ENCODE results near the gene PLPP3.
"Not testable (repeated sequence)": the region's sequence is repeated elsewhere in the genome, so short reads cannot be mapped to it uniquely, and the experiment has no call there.

The PLPP3 gene

DNA sequence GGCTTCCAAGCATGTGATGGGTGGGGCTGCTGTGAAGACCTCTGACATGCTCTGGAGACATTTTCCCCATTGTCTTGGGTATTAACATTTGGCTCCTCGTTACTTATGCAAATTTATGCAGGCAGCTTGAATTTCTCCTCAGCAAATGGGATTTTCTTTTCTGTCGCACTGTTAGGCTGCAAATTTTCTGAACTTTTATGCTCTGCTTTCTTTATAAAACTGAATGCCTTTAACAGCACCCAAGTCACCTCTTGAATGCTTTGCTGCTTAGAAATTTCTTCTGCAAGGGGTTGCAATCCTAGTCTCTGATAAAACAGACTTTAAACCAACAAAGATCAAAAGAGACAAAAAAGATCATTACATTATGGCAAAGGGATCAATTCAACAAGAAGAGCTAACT lies 30.7 kb upstream of the PLPP3 start:
- POLR2A ChIA-PET; H3K36me3 ChIP-seq (ENCODE audit: control insufficient read depth in 4 of 4, insufficient read depth in 4 of 4, low read length in 3 of 4); H3K9me3 ChIP-seq (ENCODE audit: control extremely low read depth in 1 of 5, control insufficient read depth in 4 of 5, insufficient read depth in 2 of 5, low read depth in 1 of 5, low read length in 4 of 5); H3K27me3 ChIP-seq (replicated peaks in 2 of 5; ENCODE audit: control insufficient read depth in 4 of 5, insufficient read depth in 5 of 5, low read length in 4 of 5); H3K27ac ChIP-seq (ENCODE audit: insufficient read depth in 1 of 2, low read depth in 1 of 2, low read length in 2 of 2, poor library complexity in 1 of 2, severe bottlenecking in 2 of 2); DNase-seq; H3K4me3 ChIP-seq (ENCODE audit: control insufficient read depth in 1 of 7, extremely low read depth in 1 of 7, insufficient read depth in 4 of 7, low read depth in 2 of 7, low read length in 6 of 7); H3K4me1 ChIP-seq (ENCODE audit: control extremely low read depth in 1 of 4, control insufficient read depth in 4 of 4, insufficient read depth in 4 of 4, low read length in 3 of 4): not testable (repeated sequence)
- 70% methylated on average over 2 of the region's 2 CpGs for WGBS (ENCODE audit: insufficient coverage)
- CTCF ChIA-PET, result interaction anchor here (1.3 kb wide), 1 partner anchor 9 kb away, joined by 3 read pairs; no protein-coding TSS in a partner anchor

DNA sequence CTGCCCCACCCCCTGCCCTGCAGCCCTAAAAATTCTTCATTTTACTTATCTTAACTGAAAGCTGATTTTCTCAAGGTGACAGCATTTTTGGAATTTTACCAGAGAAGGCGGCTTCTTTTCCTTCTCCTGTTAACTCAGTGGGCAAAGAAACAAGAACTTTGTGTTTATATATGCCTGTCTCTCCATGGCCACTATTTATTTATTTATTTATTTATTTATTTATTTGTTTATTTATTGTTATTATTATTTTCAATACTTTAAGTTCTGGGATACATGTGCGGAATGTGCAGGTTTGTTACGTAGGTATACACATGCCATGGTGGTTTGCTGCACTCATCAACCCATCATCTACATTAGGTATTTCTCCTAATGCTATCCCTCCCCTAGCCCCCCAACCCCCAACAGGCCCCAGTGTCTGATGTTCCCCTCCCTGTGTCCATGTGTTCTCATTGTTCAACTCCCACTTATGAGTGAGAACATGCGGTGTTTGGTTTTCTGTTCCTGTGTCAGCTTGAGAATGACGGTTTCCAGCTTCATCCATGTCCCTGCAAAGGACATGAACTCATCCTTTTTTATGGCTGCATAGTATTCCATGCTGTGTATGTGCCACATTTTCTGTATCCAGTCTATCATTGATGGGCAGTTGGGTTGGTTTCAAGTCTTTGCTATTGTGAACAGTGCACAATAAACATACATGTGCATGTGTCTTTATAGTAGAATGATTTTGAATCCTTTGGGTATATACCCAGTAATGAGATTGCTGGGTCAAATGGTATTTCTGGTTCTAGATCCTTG lies 16.2 kb upstream of the PLPP3 start:
- CTCF ChIA-PET, result not testable (repeated sequence)

GRCh38 chr1:56591909-56592308 lies 12.5 kb upstream of the PLPP3 start:
- ChIA-PET CTCF (no interaction called here), POLR2A (no interaction called here)
- DNase-seq, result no peak
- Histone ChIP-seq H3K27ac (ENCODE audit: insufficient read depth in 1 of 2, low read depth in 1 of 2, low read length in 2 of 2, poor library complexity in 1 of 2, severe bottlenecking in 2 of 2) (no peak overlapping the region), H3K27me3 (replicated peaks in 2 of 5; ENCODE audit: control insufficient read depth in 4 of 5, insufficient read depth in 5 of 5, low read length in 4 of 5) (no peaks in the 10 kb centered on the region), H3K36me3 (ENCODE audit: control insufficient read depth in 4 of 4, insufficient read depth in 4 of 4, low read length in 3 of 4) (no peaks in the 10 kb centered on the region), H3K4me1 (ENCODE audit: control extremely low read depth in 1 of 4, control insufficient read depth in 4 of 4, insufficient read depth in 4 of 4, low read length in 3 of 4) (no peaks in the 10 kb centered on the region), H3K4me3 (ENCODE audit: control insufficient read depth in 1 of 7, extremely low read depth in 1 of 7, insufficient read depth in 4 of 7, low read depth in 2 of 7, low read length in 6 of 7) (no peak overlapping the region), H3K9me3 (ENCODE audit: control extremely low read depth in 1 of 5, control insufficient read depth in 4 of 5, insufficient read depth in 2 of 5, low read depth in 1 of 5, low read length in 4 of 5) (no peaks in the 10 kb centered on the region)
- WGBS (ENCODE audit: insufficient coverage), result no CpG with 5 or more reads among the region's 3 CpGs

More for the DNA sequence above, 16.2 kb upstream of the PLPP3 start:
- H3K27me3 ChIP-seq (replicated peaks in 2 of 5; ENCODE audit: control insufficient read depth in 4 of 5, insufficient read depth in 5 of 5, low read length in 4 of 5); H3K4me1 ChIP-seq (ENCODE audit: control extremely low read depth in 1 of 4, control insufficient read depth in 4 of 4, insufficient read depth in 4 of 4, low read length in 3 of 4); H3K4me3 ChIP-seq (ENCODE audit: control insufficient read depth in 1 of 7, extremely low read depth in 1 of 7, insufficient read depth in 4 of 7, low read depth in 2 of 7, low read length in 6 of 7); H3K36me3 ChIP-seq (ENCODE audit: control insufficient read depth in 4 of 4, insufficient read depth in 4 of 4, low read length in 3 of 4); DNase-seq; POLR2A ChIA-PET; H3K9me3 ChIP-seq (ENCODE audit: control extremely low read depth in 1 of 5, control insufficient read depth in 4 of 5, insufficient read depth in 2 of 5, low read depth in 1 of 5, low read length in 4 of 5); H3K27ac ChIP-seq (ENCODE audit: insufficient read depth in 1 of 2, low read depth in 1 of 2, low read length in 2 of 2, poor library complexity in 1 of 2, severe bottlenecking in 2 of 2): not testable (repeated sequence)
- 80% methylated on average over 1 of the region's 5 CpGs for WGBS (ENCODE audit: insufficient coverage)

DNA sequence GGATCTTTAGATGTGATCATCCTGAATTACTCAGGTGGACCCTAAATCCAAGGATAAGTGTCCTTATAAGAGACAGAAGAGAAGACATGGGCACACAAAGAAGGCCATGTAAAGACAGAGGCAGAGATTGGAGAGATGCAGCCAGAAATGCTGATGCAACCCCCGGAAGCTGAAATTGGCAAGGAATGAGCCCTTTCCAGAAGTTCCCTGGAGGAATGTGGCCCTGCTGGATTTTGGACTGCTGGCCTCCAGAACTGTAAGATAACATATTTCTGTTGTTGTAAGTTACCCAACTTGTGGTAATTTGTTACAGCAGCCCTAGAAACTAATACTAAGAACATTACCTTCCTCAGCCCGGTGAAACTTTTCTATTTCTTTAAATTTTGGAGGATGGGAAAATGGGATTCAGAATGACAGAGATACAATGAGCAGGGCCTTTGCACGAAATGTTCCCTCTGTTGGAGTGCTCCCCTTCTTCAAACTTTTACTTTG lies 11.2 kb upstream of the PLPP3 start:
- ChIA-PET POLR2A (no interaction called here), CTCF (no interaction called here)
- DNase-seq, result no peak
- Histone ChIP-seq H3K4me1 (ENCODE audit: control extremely low read depth in 1 of 4, control insufficient read depth in 4 of 4, insufficient read depth in 4 of 4, low read length in 3 of 4) (no peaks in the 10 kb centered on the region), H3K36me3 (ENCODE audit: control insufficient read depth in 4 of 4, insufficient read depth in 4 of 4, low read length in 3 of 4) (no peaks in the 10 kb centered on the region), H3K4me3 (ENCODE audit: control insufficient read depth in 1 of 7, extremely low read depth in 1 of 7, insufficient read depth in 4 of 7, low read depth in 2 of 7, low read length in 6 of 7) (no peak overlapping the region), H3K9me3 (ENCODE audit: control extremely low read depth in 1 of 5, control insufficient read depth in 4 of 5, insufficient read depth in 2 of 5, low read depth in 1 of 5, low read length in 4 of 5) (no peaks in the 10 kb centered on the region), H3K27ac (ENCODE audit: insufficient read depth in 1 of 2, low read depth in 1 of 2, low read length in 2 of 2, poor library complexity in 1 of 2, severe bottlenecking in 2 of 2) (no peak overlapping the region), H3K27me3 (replicated peaks in 2 of 5; ENCODE audit: control insufficient read depth in 4 of 5, insufficient read depth in 5 of 5, low read length in 4 of 5) (no peaks in the 10 kb centered on the region)
- WGBS (ENCODE audit: insufficient coverage), result 100% methylated on average over 1 of the region's 3 CpGs

- 100% methylated on average over 1 of the region's 2 CpGs for WGBS (ENCODE audit: insufficient coverage)
- Histone ChIP-seq H3K27ac (ENCODE audit: insufficient read depth in 1 of 2, low read depth in 1 of 2, low read length in 2 of 2, poor library complexity in 1 of 2, severe bottlenecking in 2 of 2) (no peak overlapping the region), H3K27me3 (replicated peaks in 2 of 5; ENCODE audit: control insufficient read depth in 4 of 5, insufficient read depth in 5 of 5, low read length in 4 of 5) (no peaks in the 10 kb centered on the region), H3K4me3 (ENCODE audit: control insufficient read depth in 1 of 7, extremely low read depth in 1 of 7, insufficient read depth in 4 of 7, low read depth in 2 of 7, low read length in 6 of 7) (no peak overlapping the region), H3K4me1 (ENCODE audit: control extremely low read depth in 1 of 4, control insufficient read depth in 4 of 4, insufficient read depth in 4 of 4, low read length in 3 of 4) (no peaks in the 10 kb centered on the region), H3K9me3 (ENCODE audit: control extremely low read depth in 1 of 5, control insufficient read depth in 4 of 5, insufficient read depth in 2 of 5, low read depth in 1 of 5, low read length in 4 of 5) (no peaks in the 10 kb centered on the region), H3K36me3 (ENCODE audit: control insufficient read depth in 4 of 4, insufficient read depth in 4 of 4, low read length in 3 of 4) (no peaks in the 10 kb centered on the region)
- POLR2A ChIA-PET, result no interaction called here
- no peak for DNase-seq
- CTCF ChIA-PET, result no interaction called here
Observed at GRCh38 chr1:56589369-56589768, 10.0 kb upstream of the PLPP3 start.

DNA sequence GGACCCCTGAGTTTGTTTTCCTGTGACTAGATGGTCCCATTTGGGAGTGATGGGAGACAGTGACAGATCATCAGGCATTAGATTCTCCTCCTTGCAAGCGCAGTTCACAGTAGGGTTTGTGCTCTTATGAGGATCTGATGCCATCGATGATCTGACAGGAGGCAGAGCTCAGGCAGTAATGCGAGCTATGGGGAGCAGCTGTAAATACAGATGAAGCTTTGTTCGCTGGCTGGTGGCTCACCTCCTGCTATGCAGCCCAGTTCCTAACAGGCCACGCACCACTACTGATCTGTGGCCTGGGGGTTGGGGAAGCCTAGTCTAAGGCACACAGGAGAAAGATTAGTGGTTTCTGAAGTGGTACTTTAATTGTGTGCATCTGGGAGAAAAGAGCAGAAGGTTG lies 7.1 kb upstream of the PLPP3 start:
- Histone ChIP-seq H3K36me3 (ENCODE audit: control insufficient read depth in 4 of 4, insufficient read depth in 4 of 4, low read length in 3 of 4) (no peaks in the 10 kb centered on the region), H3K4me3 (ENCODE audit: control insufficient read depth in 1 of 7, extremely low read depth in 1 of 7, insufficient read depth in 4 of 7, low read depth in 2 of 7, low read length in 6 of 7) (no peak overlapping the region), H3K4me1 (ENCODE audit: control extremely low read depth in 1 of 4, control insufficient read depth in 4 of 4, insufficient read depth in 4 of 4, low read length in 3 of 4) (no peaks in the 10 kb centered on the region), H3K27ac (ENCODE audit: insufficient read depth in 1 of 2, low read depth in 1 of 2, low read length in 2 of 2, poor library complexity in 1 of 2, severe bottlenecking in 2 of 2) (no peak overlapping the region), H3K27me3 (replicated peaks in 2 of 5; ENCODE audit: control insufficient read depth in 4 of 5, insufficient read depth in 5 of 5, low read length in 4 of 5) (no peaks in the 10 kb centered on the region), H3K9me3 (ENCODE audit: control extremely low read depth in 1 of 5, control insufficient read depth in 4 of 5, insufficient read depth in 2 of 5, low read depth in 1 of 5, low read length in 4 of 5) (no peaks in the 10 kb centered on the region)
- WGBS (ENCODE audit: insufficient coverage), result 98% methylated on average over 5 of the region's 5 CpGs
- DNase-seq, result no peak
- CTCF ChIA-PET, result interaction anchor here (1.5 to 4.3 kb wide), 4 partner anchors 150 to 1301 kb away, joined by 3 to 53 read pairs (median 29); no protein-coding TSS in a partner anchor
- POLR2A ChIA-PET, result no interaction called here

DNA sequence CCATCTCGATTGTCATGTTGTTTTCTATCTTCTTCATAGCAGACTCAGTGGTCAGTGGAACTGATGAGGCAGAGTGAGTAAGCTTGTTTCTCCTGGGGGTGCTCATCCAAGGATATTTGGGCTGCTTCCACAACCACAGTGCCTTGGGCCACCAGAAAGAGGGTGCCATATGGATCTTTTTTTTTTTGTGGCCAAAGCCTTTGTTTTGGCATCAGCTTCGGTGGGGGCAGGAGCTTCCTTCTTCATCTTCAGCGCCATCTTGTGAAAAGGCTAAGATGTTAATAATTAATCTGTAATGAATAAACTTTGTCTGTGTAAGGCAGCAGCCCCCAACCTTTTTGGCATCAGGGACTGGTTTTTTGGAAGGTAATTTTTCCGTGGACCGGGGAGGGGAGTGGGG lies 6.6 kb upstream of the PLPP3 start:
- POLR2A ChIA-PET, result no interaction called here
- CTCF ChIA-PET, result interaction anchor here (1.0 to 4.3 kb wide), 7 partner anchors 9 to 1301 kb away, joined by 3 to 53 read pairs (median 4); no protein-coding TSS in a partner anchor
- Histone ChIP-seq H3K4me1 (ENCODE audit: control extremely low read depth in 1 of 4, control insufficient read depth in 4 of 4, insufficient read depth in 4 of 4, low read length in 3 of 4) (no peaks in the 10 kb centered on the region), H3K4me3 (ENCODE audit: control insufficient read depth in 1 of 7, extremely low read depth in 1 of 7, insufficient read depth in 4 of 7, low read depth in 2 of 7, low read length in 6 of 7) (no peak overlapping the region), H3K9me3 (ENCODE audit: control extremely low read depth in 1 of 5, control insufficient read depth in 4 of 5, insufficient read depth in 2 of 5, low read depth in 1 of 5, low read length in 4 of 5) (no peaks in the 10 kb centered on the region), H3K27ac (ENCODE audit: insufficient read depth in 1 of 2, low read depth in 1 of 2, low read length in 2 of 2, poor library complexity in 1 of 2, severe bottlenecking in 2 of 2) (no peak overlapping the region), H3K36me3 (ENCODE audit: control insufficient read depth in 4 of 4, insufficient read depth in 4 of 4, low read length in 3 of 4) (no peaks in the 10 kb centered on the region), H3K27me3 (replicated peaks in 2 of 5; ENCODE audit: control insufficient read depth in 4 of 5, insufficient read depth in 5 of 5, low read length in 4 of 5) (no peaks in the 10 kb centered on the region)
- no CpG with 5 or more reads among the region's 5 CpGs for WGBS (ENCODE audit: insufficient coverage)
- no peak for DNase-seq

All from common myeloid progenitor, CD34-positive (primary cell).